AG20443 (cell line): ENCODE data around the gene ZNF710.

ENCODE experiments used
- DNase-seq: peaks from one replicate; pipeline ENCODE4 v3.0.0; 2012; ENCODE audit warnings: low spot score, mixed read lengths

The ZNF710 gene

DNA sequence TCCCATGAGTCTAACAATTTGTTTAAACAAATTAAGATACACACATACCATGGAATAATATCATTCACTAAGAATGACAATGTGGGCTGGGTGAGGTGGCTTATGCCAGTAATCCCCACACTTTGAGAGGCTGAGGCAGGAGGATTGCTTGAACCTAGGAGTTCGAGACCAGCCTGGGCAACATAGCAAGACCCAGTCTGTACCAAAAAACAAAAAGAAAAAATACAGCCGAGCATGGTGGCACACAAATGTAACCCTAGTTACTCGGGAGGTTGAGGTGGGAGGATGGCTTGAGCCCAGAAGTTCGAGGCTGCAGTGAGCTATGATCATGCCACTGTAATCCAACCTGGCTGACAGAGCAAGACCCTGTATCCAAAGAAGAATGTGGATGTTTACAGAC, 4.0 kb upstream of the ZNF710 start:
- DNase-seq: no peak

DNA sequence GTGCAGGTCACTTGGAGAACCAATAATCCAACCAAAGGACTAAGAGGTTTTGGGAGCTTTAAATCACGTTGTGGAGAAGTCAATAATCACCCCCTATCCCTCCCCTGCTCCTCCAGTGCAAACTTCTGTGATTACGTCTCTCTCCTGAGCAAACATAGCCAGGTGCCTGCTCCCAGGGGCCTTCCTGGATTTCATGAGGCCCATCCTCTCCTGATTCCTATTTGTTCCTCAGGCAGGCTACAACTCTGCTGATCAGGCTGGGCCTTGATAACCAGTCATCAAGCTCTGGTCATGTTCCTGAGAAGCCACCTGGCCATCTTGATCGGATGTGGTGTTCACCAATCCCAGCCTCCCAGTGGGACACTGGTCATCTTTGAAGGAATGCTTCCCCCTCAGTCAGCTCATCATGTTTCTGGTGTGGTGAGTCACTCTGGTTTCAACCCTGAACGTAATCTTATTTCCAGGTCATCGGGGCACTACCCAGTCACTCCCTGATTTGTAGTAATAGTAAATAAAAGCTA, 2.9 kb upstream of the ZNF710 start:
- DNase-seq: peak; percentile 66

DNA sequence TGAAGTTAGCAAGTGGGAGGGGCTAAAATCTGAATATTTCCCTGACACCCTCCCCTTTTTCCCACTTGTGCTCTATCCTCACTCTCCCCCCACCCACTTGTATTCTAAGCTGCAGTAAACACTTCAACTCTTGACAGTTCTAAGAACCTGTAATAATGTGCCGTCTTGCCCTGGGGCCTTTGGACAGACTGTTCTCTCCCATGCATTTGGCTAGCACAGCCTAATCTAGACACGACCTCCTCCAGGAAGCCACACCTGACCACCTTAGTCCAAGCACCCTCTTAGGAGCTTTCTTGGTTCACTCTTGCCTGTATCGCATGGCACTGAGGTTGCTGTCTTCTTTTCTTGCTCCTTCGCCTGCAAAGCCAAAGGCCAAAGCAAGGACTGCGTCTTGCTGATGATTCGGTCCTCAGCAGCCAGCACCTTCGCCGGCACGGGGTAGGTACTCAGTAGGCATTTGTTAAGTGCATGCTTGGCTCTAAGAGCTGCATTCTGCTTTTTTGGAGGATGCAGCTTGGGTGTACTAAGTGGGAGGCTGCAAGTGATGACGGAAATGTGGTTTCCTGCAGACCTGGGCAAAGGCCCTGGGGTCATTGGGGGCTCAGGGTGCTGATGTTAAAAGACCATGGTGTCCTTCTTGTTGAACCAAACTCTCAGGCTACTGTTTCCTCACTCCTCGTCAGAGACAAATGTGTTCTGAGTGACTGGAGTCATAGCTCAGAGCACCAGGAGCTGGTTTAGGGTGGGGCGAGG, 2.0 kb upstream of the ZNF710 start:
- DNase-seq: no peak

DNA sequence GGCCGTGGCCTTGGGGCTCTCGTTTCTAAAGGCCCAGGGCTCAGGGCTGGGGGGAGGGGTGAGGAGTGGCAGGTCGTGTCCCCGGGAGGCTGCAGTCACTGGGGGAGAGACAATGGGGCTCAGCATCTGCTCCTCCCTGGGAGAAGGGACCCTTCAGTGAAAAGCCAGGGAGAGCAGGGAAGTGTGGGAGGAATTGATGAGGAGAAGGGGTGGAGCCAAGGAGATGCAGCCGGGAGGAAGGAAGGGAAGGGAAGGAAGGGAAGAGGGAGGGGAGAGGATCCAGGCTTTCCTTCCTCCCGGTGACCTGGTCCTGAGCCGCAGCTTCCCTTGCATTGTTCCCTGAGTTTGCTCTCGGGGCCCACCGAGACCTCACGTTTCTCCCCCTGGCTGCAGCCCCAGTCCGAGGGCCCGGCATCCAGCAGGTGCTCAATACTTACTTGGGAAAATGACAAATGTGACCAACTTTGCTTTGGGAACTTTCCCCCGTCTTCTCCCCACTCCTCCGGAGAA, 1.4 kb upstream of the ZNF710 start:
- peak; percentile 53 for DNase-seq

DNA sequence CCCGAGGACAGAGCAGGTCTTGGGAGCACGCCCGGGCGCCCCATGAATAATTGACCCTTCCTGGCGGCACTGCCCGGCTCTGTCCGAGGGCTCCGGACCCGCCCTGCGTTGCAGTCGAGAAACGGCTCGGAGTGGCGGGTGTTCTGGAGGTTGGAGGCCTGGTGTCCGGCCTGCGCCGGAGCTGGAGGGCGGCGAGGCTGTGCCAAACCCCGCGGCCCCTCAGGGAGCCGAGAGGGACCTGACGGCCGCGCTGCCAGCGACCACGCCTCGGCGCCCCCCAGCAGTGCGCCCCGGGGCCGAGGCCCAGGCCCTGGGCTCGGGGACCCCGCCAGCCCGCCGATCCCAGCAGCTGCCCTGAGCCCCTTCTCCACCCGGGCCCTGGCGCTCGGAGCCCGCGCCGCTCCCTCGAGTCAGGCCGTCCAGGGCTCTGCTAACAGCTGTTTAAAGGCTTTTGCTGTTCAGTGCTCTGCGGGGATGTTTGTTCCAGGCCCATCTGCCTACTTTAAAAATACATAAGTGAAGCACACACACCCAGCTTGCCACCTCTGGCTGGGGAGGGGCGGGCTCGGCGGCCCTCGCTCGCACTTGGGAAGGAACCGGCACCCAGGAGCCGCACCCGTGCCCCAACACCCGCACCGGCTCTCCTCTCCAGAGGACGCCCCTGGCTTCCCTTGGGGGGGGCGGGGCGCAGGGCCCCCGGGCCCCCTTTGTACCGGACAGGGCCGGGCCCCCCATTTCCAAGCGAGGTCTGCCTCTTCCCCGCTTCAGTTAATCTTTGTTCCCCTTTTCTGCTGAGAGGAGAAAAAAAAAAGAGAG, 730 bp upstream of the ZNF710 start:
- DNase-seq: peak; percentile 53

DNA sequence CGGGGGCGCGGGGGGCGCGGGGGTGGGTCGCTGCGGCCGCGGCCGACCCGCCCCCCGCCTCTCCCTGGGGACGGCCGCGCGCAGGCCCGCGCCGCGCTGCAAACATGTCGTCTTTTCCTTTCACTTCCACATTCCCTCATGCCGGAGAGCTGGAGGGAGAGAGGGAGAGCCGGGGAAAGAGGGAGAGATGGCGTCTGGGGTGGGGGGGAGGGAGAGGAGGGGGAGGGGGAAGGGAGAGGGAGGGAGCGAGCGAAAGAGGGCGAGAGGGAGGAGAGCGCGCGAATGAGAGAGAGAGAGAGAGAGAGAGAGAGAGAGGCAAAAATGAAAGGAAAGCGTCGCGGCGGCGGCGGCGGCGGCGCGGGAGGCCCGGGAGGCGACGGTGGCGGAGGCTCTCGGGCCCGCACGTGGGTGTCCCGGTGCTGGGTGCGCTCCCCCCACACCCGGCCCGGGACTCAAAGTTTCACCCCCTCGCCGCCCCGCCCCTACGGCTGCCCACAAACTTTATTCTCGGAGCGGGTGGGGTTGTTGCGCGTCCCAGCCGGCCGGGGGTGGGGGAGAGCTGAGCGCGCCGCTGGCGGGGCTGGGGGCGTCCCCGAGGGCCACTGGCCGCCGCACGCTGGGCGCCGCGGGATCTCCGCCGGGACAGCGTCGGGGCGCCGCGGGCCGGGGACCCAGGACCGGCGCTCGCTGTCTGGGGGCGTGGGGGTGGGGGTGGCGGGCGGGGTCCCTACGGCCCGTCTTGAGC, 731 bp downstream of the ZNF710 start:
- DNase-seq: peak; percentile 74

DNA sequence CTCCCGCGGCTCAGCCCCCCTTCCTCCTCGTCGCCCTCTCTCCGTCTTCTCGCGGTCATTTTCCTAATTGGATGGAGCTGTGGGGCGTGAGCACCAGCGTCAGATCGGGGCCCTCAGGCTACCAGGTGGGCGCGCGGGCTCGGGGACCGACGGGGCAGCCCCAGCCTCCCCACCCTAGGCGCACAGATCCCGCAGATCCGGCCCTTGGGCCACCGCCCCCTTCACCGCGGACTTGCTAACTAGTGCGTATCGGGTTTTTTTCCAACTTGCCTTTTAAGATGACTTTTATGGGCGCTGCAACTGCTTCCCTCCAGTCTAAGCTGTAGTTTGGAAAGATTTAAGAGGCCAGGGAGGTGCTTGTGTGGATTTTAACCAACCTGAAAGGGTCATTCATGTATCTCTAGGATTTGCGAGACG, 1.3 kb downstream of the ZNF710 start:
- peak; percentile 55 for DNase-seq

DNA sequence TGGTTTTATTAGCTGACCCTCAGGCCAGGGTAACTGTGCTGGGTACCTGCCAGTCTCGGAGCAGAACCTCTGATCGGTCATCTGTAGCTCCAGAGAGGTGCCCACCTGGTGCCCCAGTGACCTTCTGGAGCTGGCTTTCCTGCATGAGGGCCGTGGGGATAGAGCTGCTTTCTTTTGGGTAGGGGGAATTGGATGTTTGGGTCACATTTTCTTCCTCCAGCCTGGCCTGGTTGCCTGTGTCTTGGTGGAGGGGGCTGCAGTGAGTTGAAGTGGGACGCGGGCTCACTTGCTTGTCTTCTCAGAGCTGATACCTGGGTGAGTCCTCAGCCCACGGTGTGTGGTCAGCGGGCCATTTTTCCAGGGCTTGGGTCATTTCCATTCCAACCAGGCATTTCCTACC, 2.6 kb downstream of the ZNF710 start:
- DNase-seq: no peak

DNA sequence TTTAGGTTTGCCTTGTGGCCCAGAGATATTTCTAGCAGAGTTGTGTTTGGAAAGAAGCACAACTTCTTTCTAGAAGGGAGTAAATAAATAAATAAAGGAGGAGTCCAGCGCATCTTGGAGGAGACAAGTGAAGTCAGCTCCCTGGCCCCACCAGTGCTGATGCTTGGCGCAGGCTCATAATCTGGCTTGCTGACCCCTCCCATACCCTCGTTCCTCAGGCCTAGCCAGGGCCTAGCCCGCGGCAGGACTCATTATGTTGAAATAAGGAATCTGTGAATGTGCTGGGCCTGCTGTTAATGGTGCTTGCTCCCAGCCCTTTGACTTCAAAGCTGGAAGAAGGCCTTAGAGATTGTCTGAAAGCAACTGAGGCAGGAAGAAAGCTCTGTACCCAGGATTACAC, 3.1 kb downstream of the ZNF710 start:
- peak; percentile 52 for DNase-seq

DNA sequence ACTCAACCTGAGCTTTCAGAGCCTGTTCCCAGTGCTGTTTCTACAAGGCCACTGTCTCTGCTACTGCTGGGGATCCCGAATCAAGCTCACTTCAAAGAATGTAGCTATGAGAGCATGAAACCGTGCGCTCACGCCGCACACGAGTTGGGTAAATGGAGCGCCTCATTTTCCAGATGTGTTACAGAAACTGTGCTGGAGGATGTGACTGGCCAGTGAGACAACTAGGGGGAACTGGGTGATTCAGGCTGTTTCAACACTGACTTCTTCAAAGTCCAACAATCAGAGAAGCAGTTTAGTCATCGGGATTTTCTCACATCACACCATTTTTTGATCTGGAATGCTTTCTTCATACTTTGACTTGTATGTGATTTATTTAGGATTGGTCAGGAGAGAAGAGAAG, 3.5 kb downstream of the ZNF710 start:
- DNase-seq: peak; percentile 91

DNA sequence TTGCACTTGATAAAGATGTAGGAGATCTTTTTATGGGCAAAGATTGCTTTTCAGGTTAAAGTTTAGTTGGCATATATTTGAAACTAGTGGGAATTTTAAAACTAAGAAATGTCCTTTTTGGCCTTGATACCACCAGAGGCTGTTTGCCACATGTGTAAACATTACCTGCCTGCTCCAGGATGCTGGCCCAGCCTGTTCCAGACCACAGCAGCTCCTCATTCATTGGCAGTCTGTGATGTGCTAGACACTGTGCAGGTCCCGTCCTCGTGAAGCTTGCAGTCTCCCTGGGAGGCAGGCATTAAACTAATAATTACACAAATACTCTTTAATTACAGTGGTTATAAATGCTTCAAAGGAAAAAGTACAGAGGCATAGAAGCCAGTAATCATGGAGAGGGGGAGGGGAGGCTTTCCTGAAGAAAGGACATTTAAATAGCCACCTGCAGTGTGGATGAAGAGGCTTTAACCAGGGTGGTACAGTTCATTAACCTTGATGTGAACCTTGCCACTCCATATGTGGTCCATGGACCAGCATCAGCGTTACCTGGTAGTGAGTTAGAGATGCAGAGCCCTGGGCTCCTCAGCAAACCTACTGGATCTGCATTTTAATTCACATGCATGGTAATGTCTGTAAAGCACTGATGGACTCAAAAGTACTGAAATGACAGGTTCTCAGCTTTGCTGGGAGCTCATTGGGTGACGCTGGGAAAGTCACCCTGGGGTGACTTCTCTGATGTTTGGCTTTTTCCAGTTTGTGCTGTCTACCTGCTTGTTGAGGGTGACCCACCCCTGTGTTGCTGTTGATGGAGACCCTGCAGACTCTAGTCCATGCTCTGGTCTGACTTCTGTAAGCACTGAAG, 5.3 kb downstream of the ZNF710 start:
- DNase-seq: no peak

DNA sequence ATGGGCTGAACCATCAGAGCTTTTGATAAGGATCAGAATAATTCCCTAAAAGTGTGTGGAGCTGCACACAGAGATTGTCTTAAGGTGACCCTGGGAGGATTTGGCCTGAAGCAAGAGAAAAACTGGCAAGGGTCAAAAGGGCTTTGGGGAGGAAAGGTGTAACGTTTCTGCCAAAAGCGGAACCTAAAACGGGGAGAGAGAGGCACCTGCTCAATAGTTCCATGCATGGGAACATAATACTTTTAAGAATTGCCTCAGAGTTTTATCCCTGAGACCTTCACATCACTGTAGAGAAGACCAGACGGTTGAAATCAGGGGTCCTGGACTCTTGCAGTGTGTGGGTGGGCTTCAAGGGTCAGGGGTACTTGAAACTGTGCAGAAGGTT, 5.9 kb downstream of the ZNF710 start:
- no peak for DNase-seq

DNA sequence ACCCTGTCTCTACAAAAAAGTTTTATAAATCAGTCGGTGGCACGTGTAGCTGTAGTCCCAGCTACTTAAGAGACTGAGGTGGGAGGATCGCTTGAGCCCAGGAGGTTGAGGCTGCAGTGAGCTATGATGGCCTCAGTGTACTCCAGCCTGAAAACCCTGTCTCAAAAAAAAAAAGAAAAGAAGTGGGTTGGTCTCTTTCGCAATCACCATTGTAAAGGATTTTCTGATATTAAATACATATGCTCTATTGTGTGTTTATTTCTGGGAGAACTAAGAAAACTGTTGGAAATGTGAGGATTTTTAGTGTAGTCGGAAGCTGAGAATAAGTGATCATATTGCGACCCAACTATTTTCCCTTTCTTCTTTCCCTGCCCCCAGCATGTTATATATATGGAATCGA, 7.5 kb downstream of the ZNF710 start:
- no peak for DNase-seq

DNA sequence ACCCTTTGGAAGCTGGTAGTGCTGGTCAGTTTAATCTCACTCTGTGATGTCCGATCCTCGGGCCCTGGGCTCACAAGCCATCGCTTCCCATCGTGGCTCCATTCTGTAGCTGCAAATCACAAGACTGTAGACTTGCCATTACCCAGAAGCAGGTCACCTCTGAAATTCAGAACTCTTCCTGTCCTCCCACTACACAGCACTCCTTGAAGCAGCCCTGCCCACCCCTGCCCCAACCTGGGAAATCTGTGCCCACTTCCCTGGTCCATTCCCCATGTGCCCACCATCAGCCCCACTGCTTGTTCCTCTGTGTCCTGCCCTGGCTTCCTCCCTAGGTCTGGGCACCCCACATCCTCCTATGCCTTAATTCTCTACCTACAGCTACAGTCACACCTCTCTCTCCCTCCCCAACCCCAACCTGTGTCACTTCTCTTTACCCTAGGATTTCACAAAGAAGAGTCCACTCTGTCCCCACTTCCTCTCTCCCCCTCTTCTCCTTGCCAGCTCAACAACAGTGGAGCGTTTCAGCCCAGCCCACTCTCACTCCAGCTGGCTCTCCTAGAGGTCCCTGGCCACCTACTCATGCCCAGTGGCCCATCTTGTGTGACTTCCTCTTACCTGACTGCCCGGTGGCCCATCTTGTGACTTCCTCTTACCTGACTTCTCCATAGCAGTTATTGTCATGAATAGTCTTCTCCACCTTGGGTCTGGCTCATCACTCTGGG, 8.3 kb downstream of the ZNF710 start:
- no peak for DNase-seq

DNA sequence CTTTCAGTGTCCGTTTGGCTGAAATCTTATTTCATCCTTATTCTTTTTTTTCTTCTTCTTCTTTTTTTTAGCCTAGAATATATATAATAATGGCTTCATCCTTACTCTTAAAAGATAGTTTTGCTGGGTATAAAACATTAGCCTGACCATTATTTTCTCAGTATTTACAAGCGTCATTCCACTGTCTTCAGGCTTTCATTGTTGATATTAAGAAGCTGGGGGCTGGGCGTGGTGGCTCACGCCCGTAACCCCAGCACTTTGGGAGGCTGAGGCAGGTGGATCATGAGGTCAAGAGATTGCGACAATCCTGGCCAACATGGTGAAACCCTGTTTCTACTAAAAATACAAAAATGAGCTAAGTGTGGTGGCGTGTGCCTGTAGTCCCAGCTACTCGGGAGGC, 10.6 kb downstream of the ZNF710 start:
- DNase-seq: no peak

DNA sequence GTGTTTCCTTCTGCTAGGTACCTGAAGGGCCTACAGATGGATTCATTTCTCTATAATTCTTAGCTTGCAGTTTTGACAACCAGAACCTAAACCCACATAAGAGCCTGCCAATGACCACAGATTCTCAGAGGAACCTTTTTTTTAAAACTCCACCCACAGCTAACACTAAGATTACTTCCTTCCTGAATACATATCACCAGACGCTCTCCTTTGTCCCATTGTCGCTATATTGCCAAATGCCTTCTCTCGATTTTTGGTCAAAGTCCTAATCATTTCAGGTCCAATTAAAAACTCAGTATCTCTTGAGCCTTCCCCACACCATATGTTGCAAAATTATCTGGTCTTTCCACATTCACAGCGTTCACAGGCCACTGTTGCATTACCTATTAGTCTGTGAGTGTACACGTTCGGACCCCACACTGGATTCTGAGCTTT, 12.4 kb downstream of the ZNF710 start:
- DNase-seq: no peak

DNA sequence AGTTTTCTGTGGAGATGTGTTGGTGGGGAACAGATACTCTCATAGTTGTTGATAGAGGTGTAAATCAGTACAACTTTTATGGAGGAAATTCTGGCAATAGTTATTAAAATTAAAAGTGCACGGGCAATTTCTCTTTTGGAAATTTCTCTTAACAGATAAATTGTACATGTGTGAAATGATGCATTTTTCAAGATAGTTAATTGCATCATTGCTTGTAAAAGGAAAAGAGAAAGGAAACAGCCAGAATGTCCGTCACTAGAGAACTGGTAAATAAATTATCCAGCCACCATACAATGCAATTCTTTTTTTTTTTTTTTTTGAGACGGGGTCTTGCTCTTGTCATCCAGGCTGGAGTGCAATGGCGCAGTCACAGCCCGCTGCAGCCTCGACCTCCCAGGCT, 14.2 kb downstream of the ZNF710 start:
- DNase-seq: no peak

DNA sequence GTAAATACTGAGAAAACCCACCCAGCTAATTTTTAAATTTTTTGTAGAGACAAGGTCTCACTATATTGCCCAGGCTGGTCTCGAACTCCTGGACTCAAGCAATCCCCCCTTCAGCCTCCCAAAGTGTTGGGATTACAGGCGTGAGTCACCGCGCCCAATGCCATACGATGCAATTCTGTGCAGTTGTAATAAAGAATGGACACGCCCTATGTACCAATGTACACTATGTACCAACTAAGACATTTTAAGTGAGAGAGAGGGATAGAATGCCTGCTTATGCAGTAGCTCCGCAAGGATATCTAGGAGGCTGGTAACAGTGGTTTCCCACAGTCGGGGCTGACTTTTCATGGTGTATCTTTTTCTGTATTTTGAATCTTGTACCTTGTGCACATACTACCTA, 14.6 kb downstream of the ZNF710 start:
- DNase-seq: no peak

DNA sequence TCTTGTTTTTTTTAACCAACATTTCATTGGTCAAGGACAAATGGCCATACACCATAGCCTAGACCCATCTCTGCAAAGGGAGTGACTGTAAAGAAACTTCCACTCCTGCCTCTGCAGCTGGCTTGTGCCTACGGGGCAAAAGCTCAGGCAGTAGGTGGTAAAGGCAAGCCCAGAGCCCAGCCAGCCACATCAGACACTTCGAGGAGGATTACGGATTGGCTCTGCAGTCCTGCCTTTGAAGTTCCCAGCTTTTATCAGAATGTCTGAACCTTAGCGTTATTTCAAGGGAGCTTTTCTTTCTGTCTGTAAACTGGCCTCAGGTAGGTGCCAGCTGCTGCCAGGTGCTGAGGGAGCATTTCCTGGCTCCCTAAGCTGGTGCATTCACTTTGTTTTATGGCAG, 15.6 kb downstream of the ZNF710 start:
- DNase-seq: no peak

DNA sequence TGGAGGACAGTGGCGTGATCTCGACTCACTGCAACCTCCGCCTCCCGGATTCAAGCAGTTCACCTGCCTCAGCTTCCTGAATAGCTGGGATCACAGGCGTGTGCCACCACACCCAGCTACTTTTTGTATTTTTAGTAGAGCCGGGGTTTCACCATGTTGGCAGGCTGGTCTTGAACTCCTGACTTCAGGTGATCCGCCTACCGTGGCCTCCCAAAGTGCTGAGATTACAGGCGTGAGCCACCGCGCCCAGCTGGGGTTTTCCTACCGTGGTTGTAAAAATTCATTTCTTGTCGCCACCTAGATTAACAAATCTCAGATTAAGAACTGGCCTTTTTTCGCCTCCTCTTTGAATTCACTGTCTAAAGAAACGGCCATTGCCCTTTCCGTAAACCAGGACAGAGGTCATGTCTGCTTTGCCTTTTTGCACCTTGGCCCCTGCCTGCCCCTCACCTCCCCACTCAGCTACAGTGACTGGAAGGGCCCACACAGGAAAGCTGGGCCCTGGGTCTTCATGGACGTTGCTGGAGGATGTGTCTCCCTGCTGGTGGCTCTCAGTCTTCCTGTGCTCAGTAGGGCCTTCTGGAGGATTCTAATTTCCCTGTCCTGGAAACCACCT, 17.2 kb downstream of the ZNF710 start:
- DNase-seq: no peak
